ENCODE data around the gene FGL2.
"Not testable (repeated sequence)": the region's sequence is repeated elsewhere in the genome, so short reads cannot be mapped to it uniquely, and the experiment has no call there.

The FGL2 gene

DNA sequence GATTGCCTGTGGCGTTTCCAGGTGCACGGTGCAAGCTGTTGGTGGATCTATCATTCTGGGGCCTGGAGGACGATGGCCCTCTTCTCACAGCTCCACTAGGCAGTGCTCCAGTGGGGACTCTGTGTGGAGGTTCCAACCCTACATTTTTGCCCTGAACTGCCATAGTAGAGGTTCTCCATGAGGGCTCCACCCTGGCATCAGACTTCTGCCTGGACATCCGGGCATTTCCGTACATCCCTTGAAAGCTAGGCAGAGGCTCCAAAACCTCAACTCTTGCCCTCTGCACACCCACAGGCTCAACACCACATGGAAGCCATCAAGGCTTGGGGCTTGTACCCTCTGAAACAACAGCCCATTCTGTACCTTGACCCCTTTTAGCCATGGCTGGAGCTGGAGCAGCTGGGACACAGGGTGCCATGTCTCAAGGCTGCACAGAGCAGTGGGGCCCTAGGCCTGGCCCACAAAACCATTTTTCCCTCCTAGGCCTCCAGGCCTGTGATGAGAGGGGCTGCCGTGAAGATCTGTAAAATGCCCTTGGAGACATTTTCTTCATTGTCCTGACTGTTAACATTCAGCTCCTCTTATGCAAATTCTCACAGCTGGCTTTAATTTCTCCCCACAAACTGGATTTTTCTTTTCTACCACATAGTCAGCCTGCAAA lies 10.0 kb upstream of the FGL2 start:
- DNase-seq, result no peak

DNA sequence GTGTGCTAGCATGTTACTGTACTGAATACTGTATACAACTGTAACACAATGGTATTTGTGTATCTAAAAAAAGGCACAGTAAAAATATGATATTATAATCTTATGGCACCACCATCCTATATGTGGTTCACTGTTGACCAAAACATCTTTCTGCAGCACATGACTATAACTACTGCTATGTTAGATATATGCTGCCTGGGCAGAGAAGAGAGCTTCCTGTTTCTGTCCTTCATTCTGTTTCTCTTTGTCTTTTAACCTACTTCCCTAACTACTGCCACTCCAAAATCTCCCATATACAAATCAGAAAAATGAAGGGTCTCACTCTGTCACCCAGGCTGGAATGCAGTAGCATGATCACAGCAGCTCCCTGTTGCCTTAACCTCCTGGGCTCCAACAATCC lies 8.8 kb upstream of the FGL2 start:
- no peak for DNase-seq

DNA sequence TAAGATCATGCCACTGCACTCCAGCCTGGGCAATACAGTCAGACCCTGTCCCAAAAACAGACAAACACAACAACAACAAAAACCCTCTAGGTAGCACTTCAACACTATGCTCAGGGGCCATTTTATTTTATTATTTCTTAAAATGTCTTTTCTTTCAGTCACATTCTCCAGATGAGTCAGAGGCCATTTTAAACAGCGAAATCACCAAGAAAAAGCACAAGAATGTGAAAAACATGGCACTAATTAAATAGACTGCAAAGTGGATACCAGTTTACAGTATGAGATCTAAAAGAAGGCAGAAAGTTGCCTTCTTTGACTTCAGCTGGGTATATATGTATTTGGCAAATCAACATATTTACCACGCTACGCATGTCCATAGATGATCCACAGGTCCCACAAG lies 6.1 kb upstream of the FGL2 start:
- DNase-seq, result no peak

- no peak for DNase-seq
Measured at GRCh38 chr7:77202481-77202976, 2.9 kb upstream of the FGL2 start.

DNA sequence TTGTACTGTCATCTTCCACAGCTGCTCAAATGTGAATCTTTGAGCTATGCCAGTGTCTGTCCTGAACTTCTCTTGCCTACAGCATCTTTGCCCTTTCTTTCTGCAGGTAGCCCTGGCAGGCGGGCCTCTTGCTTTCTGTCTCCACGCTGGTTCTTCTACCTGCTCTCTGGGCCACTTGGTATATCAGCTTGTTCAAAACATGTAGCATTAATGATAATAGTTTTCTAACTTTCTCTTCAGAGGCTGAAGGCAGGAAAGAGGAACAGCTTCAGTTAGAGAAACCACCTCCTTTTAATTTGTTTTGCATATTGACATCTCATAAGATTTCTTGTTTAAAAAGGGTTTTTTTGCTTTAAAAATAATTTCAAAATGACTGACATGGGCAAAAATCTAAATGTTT lies 923 bp upstream of the FGL2 start:
- DNase-seq, result no peak

DNA sequence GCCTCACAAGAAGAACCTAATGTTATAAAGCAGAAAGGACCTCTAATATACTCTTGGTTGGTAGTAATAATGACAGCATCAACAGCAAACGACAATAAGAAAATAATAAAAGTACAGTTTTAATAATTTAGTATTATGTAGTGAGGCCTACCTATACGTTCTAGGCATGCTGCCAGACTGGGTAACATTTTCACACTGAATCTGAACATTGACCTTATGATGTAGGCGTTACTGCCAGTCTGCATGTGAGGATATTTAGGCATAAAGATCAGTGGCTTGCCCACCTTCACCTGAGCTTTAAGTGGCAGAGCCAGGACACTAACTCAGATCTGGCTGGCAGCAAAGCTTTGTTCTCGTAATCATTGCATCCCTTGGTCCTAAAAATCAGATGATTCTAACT lies 2.5 kb downstream of the FGL2 start:
- no peak for DNase-seq

DNA sequence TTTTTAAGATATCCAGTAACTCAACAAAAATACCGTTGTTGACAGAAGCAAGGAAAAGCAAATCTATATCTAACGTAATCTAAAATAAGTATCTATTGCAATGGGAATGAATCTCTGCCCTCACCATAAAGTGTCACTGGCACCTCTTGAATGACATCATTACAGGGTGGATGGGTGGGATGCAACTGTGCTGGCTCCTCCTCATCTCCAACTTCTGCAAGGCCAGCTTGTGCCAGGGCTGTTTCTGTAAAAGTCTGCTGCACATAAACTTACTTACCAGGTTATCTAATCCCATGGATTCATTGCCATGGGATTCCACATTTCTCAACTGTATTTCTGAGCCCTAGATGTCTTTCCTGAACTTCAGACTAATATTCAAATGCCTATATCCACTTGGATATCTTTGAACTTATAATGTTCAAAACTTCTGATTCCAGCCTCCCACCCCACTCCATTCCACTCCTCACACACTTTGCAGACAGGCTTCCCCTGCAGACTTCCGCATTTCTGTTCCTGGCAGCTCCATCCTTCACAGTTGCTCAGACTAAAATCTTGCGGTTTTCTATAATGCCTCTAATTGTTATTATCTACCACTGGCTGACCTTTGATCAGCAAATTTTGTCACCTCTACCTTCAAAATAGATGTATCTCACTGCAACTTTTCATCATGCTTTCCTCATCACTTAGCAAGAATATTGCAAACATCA lies 10.7 kb downstream of the FGL2 start:
- DNase-seq, result no peak

DNA sequence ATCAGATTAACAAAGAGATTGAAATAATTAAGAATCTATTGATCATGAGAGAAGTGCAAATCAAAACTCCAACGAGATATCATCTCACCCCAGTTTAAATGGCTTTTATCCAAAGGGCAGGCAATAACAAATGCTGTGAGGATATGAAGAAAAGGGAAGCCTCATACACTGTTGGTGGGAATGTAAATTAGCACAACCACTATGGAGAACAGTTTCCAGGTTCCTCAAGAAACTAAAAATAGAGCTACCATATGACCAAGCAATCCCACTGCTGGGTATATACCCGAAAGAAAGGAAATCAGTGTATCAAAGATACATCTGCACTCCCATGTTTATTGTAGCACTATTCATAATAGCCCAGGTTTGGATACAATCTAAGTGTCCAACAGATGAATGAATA lies 13.8 kb downstream of the FGL2 start:
- DNase-seq, result no peak

GRCh38 chr7:77184990-77185389 lies 14.6 kb downstream of the FGL2 start:
- DNase-seq, result no peak

DNA sequence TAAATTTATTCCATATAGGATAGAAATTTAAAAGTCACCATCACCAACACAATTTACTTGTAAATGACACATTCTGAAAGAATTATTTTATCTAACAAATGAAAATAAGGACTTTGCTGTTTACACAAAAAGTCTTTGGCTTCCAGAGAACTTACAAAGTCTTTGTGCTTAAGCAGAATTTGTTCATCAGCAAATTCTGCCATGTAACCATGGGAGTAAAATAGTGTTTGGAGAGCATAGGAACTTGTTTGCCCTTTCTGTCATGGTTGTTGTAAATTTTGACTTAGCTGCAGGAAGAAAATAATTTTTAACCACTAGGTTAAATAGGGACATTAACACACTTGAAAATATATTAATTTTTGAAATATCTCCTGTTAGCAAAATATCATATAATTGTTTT lies 15.2 kb downstream of the FGL2 start:
- DNase-seq, result no peak

DNA sequence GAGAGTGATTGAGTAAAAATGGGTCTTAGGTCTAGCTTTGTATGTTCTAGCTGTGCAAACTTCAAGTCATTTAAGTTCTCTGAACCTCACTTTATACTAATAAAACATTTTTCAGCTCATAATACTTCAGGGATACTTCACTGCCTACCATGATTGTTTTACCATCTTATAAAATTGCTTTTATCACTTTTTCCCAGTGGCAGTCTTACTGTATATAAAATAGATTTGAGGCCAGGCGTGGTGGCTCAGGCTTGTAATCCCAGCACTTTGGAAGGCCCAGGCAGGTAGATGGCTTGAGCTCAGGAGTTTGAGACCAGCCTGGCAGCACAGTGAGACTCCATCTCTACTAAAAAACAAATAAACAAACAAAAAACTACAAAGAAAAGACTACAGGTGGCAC lies 17.4 kb downstream of the FGL2 start:
- no peak for DNase-seq

DNA sequence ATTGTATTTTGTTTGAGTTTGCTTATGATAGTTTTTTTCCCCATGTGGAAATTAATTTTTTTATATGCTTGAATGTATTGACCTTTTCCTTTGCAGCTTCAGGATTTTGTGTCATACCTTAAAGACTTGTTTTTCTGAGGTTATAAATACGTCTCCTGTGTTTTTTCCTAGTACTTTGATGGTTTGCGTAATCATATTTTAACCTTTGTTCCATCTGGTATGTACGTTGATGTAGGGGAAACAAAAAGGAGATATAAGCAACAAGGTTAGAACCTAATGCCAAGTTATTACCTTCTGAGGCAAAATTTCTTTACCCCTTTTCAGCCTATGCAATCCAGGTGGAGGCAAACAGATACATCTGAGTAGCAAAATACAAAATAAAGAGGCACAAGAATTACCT lies 17.9 kb downstream of the FGL2 start:
- no peak for DNase-seq

DNA sequence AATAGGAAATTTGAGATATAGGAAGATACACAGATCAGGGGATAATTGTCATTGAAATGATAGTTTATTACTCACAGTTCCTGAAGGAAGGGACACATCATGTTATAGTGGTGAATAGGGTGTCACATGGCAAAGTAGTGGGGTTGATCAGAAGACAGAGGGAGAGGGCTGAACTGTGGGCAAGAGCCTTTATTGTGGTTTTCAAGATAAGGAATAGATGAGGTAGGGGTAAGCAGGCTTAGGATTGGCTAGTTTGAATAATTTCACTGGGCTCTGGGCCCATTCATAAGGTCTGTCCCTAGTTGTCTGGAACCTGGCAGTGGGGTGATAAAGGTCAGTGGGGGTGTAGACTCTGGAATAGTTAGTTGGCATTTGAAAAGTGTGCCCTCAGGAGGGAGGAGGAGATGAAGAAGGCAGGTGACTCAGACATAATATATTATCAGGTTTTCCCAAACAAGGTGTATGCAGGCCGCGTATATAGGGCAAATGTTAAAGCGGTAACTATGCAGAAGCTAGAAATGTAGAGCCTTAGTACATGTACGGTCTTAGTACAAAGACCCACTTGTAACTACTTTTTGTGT lies 18.5 kb downstream of the FGL2 start:
- no peak for DNase-seq

GRCh38 chr7:77178024-77178423 lies 21.6 kb downstream of the FGL2 start:
- DNase-seq, result not testable (repeated sequence)

- not testable (repeated sequence) for DNase-seq
Measured at GRCh38 chr7:77177321-77177904, 22.2 kb downstream of the FGL2 start.

- not testable (repeated sequence) for DNase-seq
Measured at GRCh38 chr7:77175274-77175800, 24.3 kb downstream of the FGL2 start.

GRCh38 chr7:77174418-77174817 lies 25.2 kb downstream of the FGL2 start:
- DNase-seq, result not testable (repeated sequence)

GRCh38 chr7:77172437-77173172 lies 27.0 kb downstream of the FGL2 start:
- DNase-seq, result not testable (repeated sequence)

- not testable (repeated sequence) for DNase-seq
Measured at GRCh38 chr7:77171073-77171472, 28.5 kb downstream of the FGL2 start.

- no peak for DNase-seq
Measured at GRCh38 chr7:77157446-77157845, 42.2 kb downstream of the FGL2 start.

DNA sequence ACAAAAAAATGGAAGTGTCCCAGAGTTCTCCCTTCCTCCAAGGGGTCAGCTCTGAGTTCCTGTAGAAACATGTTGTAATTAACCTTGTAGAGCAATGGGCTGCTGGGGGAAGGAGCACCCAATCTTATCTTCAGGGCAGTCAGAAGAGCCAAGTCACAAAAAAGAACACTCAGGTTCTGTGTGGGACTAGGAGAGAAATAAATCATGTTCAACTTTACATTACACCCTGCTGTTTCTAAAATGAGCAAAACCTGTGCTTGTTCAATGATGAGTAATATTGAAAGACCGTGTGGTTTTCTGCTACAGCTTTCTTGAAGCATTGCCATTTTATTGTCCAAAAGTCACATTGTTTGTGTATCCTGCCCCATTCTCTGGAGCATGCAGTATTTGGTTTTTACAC lies 42.6 kb downstream of the FGL2 start:
- DNase-seq, result not testable (repeated sequence)

DNA sequence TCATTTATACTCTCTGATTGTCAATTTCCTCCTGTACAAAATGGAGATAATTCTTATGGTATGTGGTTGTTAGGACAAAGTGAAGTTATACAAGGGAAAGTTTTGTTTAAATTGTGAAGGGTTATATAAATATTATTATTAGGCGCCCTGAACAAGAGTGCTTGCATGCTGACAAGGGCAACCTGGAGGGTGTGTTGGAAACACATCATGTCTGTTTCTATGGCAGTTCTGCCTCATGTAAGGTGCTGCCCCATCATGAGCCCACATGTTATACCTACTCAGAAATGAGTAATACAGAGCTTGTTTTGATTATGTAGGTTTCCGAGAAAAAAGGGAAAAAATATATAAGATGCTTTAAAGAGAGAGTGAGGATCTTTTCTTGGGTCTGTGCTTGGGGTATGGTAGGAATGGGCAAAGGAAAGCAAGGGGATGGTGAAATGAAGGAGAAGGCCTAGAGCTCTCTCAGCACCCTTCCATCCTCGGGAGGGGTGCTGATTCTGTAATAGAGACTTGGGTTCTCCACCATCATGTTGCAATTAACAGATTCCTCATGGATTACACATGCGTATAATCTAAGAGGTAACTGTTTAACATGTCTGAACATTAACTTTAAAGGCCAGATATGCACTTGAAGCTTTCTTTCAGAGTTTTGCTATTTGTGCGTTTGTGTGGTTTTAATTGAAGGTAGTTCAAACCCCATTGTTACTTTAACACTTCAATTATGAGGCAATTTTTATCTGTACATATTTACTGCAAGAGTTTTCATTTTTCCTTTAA lies 43.8 kb downstream of the FGL2 start:
- not testable (repeated sequence) for DNase-seq
